Measurements from ENCODE around the gene SLC1A5.

- TF ChIP-seq CTCF (IDR thresholded peaks at IDR 0.05) (no peak), POLR2A (IDR thresholded peaks at IDR 0.05) (no peak)
Observed at GRCh38 chr19:46759206-46759605, 29.2 kb downstream of the SLC1A5 start.
